ENCODE results near the gene SLC19A3.

DNA sequence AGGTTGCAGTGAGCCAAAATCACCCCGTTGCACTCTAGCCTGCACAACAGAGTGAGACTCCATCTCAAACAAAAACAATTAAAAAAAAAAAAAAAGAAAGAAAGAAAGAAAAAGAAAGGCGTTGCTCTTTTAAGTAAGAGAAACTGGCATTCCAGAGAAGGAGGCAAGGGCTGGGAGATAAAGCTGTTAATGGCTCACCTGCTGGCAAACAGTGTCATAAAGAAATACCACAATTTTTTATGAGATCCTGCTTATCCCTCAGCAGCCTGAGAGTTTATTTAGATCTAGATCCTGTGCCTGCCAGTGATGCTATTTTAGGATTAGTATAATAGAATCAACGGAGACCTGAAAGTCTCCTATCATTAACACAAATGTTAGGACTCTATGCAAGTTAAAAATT lies 16.3 kb downstream of the SLC19A3 start:
- TF ChIP-seq, protein P1, sequence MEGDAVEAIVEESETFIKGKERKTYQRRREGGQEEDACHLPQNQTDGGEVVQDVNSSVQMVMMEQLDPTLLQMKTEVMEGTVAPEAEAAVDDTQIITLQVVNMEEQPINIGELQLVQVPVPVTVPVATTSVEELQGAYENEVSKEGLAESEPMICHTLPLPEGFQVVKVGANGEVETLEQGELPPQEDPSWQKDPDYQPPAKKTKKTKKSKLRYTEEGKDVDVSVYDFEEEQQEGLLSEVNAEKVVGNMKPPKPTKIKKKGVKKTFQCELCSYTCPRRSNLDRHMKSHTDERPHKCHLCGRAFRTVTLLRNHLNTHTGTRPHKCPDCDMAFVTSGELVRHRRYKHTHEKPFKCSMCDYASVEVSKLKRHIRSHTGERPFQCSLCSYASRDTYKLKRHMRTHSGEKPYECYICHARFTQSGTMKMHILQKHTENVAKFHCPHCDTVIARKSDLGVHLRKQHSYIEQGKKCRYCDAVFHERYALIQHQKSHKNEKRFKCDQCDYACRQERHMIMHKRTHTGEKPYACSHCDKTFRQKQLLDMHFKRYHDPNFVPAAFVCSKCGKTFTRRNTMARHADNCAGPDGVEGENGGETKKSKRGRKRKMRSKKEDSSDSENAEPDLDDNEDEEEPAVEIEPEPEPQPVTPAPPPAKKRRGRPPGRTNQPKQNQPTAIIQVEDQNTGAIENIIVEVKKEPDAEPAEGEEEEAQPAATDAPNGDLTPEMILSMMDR (IDR thresholded peaks at IDR 0.05) = no peak
- TF ChIP-seq POLR2A (IDR thresholded peaks at IDR 0.05) = no peak
